Measurements from ENCODE around the gene HES4. TPM values are rescaled to one million over a fixed set of nuclear protein-coding genes. Genes with fewer than 3 reads are reported as not detected.

Gene HES4
- total and polyA plus RNA-seq, 2 of the 13 experiments (the other 11 are each of a cell fraction or from before 2014, with no cell fraction given) = 8.8 to 10.6 TPM

- TF ChIP-seq ZNF639 (CRISPR knock-in tag; conservative IDR thresholded peaks at IDR 0.05) (no peak), MBNL3 (CRISPR knock-in tag; conservative IDR thresholded peaks at IDR 0.05) (no peak), ZNF234 (CRISPR knock-in tag; conservative IDR thresholded peaks at IDR 0.05) (no peak), ZNF737 (CRISPR knock-in tag; IDR thresholded peaks at IDR 0.05; ENCODE audit: borderline replicate concordance) (no peak), ZNF232 (CRISPR knock-in tag; IDR thresholded peaks at IDR 0.05; ENCODE audit: borderline replicate concordance) (no peak), ZNF275 (CRISPR knock-in tag; IDR thresholded peaks at IDR 0.05; ENCODE audit: borderline replicate concordance) (no peak), ATF6 (CRISPR knock-in tag; conservative IDR thresholded peaks at IDR 0.05) (no peak), DRAP1 (CRISPR knock-in tag; IDR thresholded peaks at IDR 0.05) (peak; percentile 32; the same call in 1 of the 2 replicates), E2F5 (CRISPR knock-in tag; conservative IDR thresholded peaks at IDR 0.05) (no peak), MIER3 (CRISPR knock-in tag; IDR thresholded peaks at IDR 0.05; ENCODE audit: borderline replicate concordance) (no peak), ZNF792 (CRISPR knock-in tag; IDR thresholded peaks at IDR 0.05) (no peak), ZNF260 (CRISPR knock-in tag; IDR thresholded peaks at IDR 0.05; ENCODE audit: borderline replicate concordance, low read depth) (no peak), ZNF569 (CRISPR knock-in tag; IDR thresholded peaks at IDR 0.05; ENCODE audit: borderline replicate concordance) (no peak), ZNF101 (CRISPR knock-in tag; IDR thresholded peaks at IDR 0.05; ENCODE audit: borderline replicate concordance, low read depth) (no peak), ZNF761 (CRISPR knock-in tag; conservative IDR thresholded peaks at IDR 0.05) (no peak), ARNT2 (CRISPR knock-in tag; IDR thresholded peaks at IDR 0.05; ENCODE audit: low read depth) (no peak), CREB1 (IDR thresholded peaks at IDR 0.05) (no peak), CREB1 (CRISPR knock-in tag; IDR thresholded peaks at IDR 0.05) (no peak), ZNF33A (CRISPR knock-in tag; IDR thresholded peaks at IDR 0.05; ENCODE audit: borderline replicate concordance) (no peak), BRF2 (CRISPR knock-in tag; IDR thresholded peaks at IDR 0.05) (no peak)
Observed at GRCh38 chr1:975896-976683, 23.8 kb downstream of the HES4 start (continued).

All from HepG2 (cell line).